SW 1271 (cell line): ENCODE measurements around the gene FIGN.

Experiments used
- DNase-seq, 2 experiments: peaks; one replicate each; lab custom pipeline; 2025; lab: John Stamatoyannopoulos, UW

The FIGN gene

GRCh38 chr2:163558251-163559021 lies 177.4 kb downstream of the FIGN start:
- no peak for DNase-seq

- DNase-seq, result no peak
These were observed 179.3 kb downstream of the FIGN start for GRCh38 chr2:163556511-163556910.

- DNase-seq, result no peak
These were observed 180.9 kb downstream of the FIGN start for GRCh38 chr2:163554864-163555263.

GRCh38 chr2:163553601-163554000 lies 182.2 kb downstream of the FIGN start:
- no peak for DNase-seq

- no peak for DNase-seq
These were observed 183.1 kb downstream of the FIGN start for GRCh38 chr2:163552758-163553157.

GRCh38 chr2:163551616-163552373 lies 184.0 kb downstream of the FIGN start:
- no peak for DNase-seq

GRCh38 chr2:163548970-163549369 lies 186.8 kb downstream of the FIGN start:
- DNase-seq, result no peak
